Hepatocyte (in vitro differentiated cells): Measurements from ENCODE around the gene SIN3B. TPM values are rescaled to one million over a fixed set of nuclear protein-coding genes. Genes with fewer than 3 reads are reported as not detected.
"Not testable (repeated sequence)": the region's sequence is repeated elsewhere in the genome, so short reads cannot be mapped to it uniquely, and the experiment has no call there.

Experiments
- DNase-seq: peaks from one replicate; pipeline ENCODE4 v3.0.0-alpha.2; 2016; ENCODE audit warnings: low spot score
- H2AFZ ChIP-seq: fragments of 200-600 bp; sonication (generic); 2 replicates; pipeline ENCODE4 v1.6.0; 2016; ENCODE audit warnings: antibody characterized with exemption, mild to moderate bottlenecking
- H3K27ac ChIP-seq: fragments of 200-600 bp; sonication (generic); 2 replicates; pipeline ENCODE4 v1.5.1; 2016; ENCODE audit warnings: mild to moderate bottlenecking
- H3K27me3 ChIP-seq: fragments of 200-600 bp; sonication (generic); 2 replicates; pipeline ENCODE4 v1.6.1; 2016
- H3K36me3 ChIP-seq: fragments of 200-600 bp; sonication (generic); replicated peaks from 2 replicates; pipeline ENCODE4 v1.5.1; 2016; ENCODE audit warnings: low read depth; ENCODE audit not compliant: insufficient read depth
- H3K4me1 ChIP-seq: fragments of 200-600 bp; sonication (generic); 2 replicates; pipeline ENCODE4 v1.5.1; 2016; ENCODE audit warnings: mild to moderate bottlenecking, moderate library complexity; ENCODE audit not compliant: insufficient read depth
- H3K4me2 ChIP-seq: fragments of 200-600 bp; sonication (generic); 2 replicates; pipeline ENCODE4 v1.6.0; 2016
- H3K4me3 ChIP-seq: fragments of 200-600 bp; sonication (generic); 2 replicates; pipeline ENCODE4 v1.5.1; 2016; ENCODE audit warnings: mild to moderate bottlenecking
- H3K79me2 ChIP-seq: fragments of 200-600 bp; sonication (generic); 2 replicates; pipeline ENCODE4 v1.6.0; 2017; ENCODE audit warnings: mild to moderate bottlenecking
- H3K9me2 ChIP-seq: fragments of 200-600 bp; sonication (generic); replicated peaks from 2 replicates; pipeline ENCODE4 v1.6.0; 2017; ENCODE audit warnings: mild to moderate bottlenecking; ENCODE audit not compliant: insufficient read depth
- H3K9me3 ChIP-seq: fragments of 200-600 bp; sonication (generic); 2 replicates; pipeline ENCODE4 v1.5.1; 2016; ENCODE audit warnings: low read depth, mild to moderate bottlenecking
- H4K20me1 ChIP-seq: fragments of 200-600 bp; sonication (generic); 2 replicates; pipeline ENCODE4 v1.6.0; 2016; ENCODE audit warnings: mild to moderate bottlenecking; ENCODE audit not compliant: insufficient read depth, poor library complexity, severe bottlenecking
- CTCF ChIP-seq: fragments of 200-600 bp; sonication (generic); IDR thresholded peaks from 2 replicates; pipeline ENCODE4 v1.5.1; 2016; ENCODE audit warnings: antibody characterized with exemption, mild to moderate bottlenecking; ENCODE audit not compliant: poor library complexity
- EZH2 ChIP-seq: fragments of 200-600 bp; sonication (generic); IDR thresholded peaks from 2 replicates; pipeline ENCODE4 v1.6.1; 2016; ENCODE audit warnings: antibody characterized with exemption, mild to moderate bottlenecking, borderline replicate concordance
- EZH2phosphoT487 ChIP-seq: fragments of 200-600 bp; sonication (generic); IDR thresholded peaks from one replicate; pipeline ENCODE4 v1.6.1; 2018; ENCODE audit warnings: antibody characterized with exemption, mild to moderate bottlenecking, low read depth, moderate library complexity; ENCODE audit not compliant: unreplicated experiment, severe bottlenecking
- WGBS: methylation state at CpG from one replicate; pipeline ENCODE4 v1.1.6; 2016; ENCODE audit warnings: low lambda C conversion rate; ENCODE audit errors: missing lambda C conversion rate; 5-methylcytosine and 5-hydroxymethylcytosine counted together
- polyA plus RNA-seq: library from polyadenylated mRNA; unstranded; fragments of >200 nt; fragmentation: Nextera tagmentation; extraction: Ambion mirVana; gene quantifications from 2 replicates; pipeline ENCODE4 v1.2.1, GENCODE V29; 2016
- total RNA-seq: library from RNA; depleted of rRNA; stranded (reverse); fragments of >200 nt; gene quantifications from 2 replicates; pipeline ENCODE4 v1.2.3, GENCODE V29; 2014

SIN3B gene
- total and polyA plus RNA-seq, 2 experiments from 2014 or later: 17.0 to 21.9 TPM

GRCh38 chr19:16873594-16873993 lies 44.4 kb downstream of the SIN3B start:
- Histone ChIP-seq H3K9me2 (no peaks in the 10 kb centered on the region), H3K9me3 (no peaks in the 10 kb centered on the region), H4K20me1 (no peaks in the 10 kb centered on the region), H3K36me3 (no peaks in the 10 kb centered on the region), H3K4me2 (no peak overlapping the region), H3K4me1 (no peaks in the 10 kb centered on the region), H2AFZ (no peak overlapping the region), H3K4me3 (no peak overlapping the region), H3K27me3 (no peaks in the 10 kb centered on the region), H3K27ac (no peak overlapping the region), H3K79me2 (peaks cover 15% of the 10 kb centered on the region)
- TF ChIP-seq CTCF (no peak), EZH2 (no peak), EZH2phosphoT487 (no peak)
- WGBS: 98% methylated on average over 3 of the region's 3 CpGs
- no peak for DNase-seq

DNA sequence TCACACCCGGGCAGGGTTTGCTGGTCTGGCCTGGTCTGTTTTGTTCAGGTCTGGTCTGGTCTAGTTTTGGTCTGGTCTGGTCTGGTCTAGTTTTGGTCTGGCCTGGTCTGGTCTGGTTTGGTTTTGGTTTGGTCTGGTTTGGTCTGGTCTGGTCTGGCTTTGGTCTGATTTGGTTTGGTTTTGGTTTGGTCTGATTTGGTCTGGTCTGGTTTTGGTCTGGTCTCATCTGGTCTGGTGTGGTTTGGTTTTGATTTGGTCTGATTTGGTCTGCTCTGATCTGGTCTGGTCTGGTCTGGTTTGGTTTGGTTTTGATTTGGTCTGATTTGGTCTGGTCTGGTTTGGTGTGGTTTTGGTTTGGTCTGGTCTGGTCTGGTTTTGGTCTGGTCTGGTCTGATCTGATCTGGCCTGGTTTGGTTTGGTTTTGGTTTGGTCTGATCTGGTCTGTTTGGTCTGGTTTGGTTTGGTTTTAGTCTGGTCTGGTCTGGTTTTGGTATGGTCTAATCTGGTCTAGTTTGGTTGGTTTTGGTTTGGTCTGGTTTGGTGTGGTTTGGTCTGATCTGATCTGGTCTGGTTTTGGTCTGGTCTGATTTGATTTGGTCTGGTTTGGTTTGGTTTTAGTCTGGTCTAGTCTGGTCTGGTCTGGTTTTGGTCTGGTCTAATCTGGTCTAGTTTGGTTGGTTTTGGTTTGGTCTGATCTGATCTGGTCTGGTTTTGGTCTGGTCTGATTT lies 45.2 kb downstream of the SIN3B start:
- H3K27ac ChIP-seq: no peak overlapping the region

GRCh38 chr19:16874978-16875299 lies 45.7 kb downstream of the SIN3B start:
- not testable (repeated sequence) for H4K20me1 ChIP-seq, H3K4me1 ChIP-seq, DNase-seq, H3K27ac ChIP-seq, H2AFZ ChIP-seq, H3K9me2 ChIP-seq, H3K4me2 ChIP-seq, H3K36me3 ChIP-seq, H3K27me3 ChIP-seq, H3K4me3 ChIP-seq, H3K9me3 ChIP-seq
- H3K79me2 ChIP-seq: peaks cover 15% of the 10 kb centered on the region

More for the DNA sequence above, 45.2 kb downstream of the SIN3B start:
- H3K4me2 ChIP-seq: no peak overlapping the region
- H4K20me1 ChIP-seq: no peaks in the 10 kb centered on the region
- no peaks in the 10 kb centered on the region for H3K4me1 ChIP-seq
- no peak for TF ChIP-seq EZH2phosphoT487
- TF ChIP-seq CTCF: no peak
- no peak for TF ChIP-seq EZH2
- H3K27me3 ChIP-seq: no peaks in the 10 kb centered on the region
- peaks cover 15% of the 10 kb centered on the region for H3K79me2 ChIP-seq
- no peaks in the 10 kb centered on the region for H3K36me3 ChIP-seq
- no peaks in the 10 kb centered on the region for H3K9me3 ChIP-seq
- no peak overlapping the region for H3K4me3 ChIP-seq
- no peak overlapping the region for H2AFZ ChIP-seq
- no peak for DNase-seq
- H3K9me2 ChIP-seq: no peaks in the 10 kb centered on the region
- WGBS: 100% methylated on average over 1 of the region's 1 CpG

DNA sequence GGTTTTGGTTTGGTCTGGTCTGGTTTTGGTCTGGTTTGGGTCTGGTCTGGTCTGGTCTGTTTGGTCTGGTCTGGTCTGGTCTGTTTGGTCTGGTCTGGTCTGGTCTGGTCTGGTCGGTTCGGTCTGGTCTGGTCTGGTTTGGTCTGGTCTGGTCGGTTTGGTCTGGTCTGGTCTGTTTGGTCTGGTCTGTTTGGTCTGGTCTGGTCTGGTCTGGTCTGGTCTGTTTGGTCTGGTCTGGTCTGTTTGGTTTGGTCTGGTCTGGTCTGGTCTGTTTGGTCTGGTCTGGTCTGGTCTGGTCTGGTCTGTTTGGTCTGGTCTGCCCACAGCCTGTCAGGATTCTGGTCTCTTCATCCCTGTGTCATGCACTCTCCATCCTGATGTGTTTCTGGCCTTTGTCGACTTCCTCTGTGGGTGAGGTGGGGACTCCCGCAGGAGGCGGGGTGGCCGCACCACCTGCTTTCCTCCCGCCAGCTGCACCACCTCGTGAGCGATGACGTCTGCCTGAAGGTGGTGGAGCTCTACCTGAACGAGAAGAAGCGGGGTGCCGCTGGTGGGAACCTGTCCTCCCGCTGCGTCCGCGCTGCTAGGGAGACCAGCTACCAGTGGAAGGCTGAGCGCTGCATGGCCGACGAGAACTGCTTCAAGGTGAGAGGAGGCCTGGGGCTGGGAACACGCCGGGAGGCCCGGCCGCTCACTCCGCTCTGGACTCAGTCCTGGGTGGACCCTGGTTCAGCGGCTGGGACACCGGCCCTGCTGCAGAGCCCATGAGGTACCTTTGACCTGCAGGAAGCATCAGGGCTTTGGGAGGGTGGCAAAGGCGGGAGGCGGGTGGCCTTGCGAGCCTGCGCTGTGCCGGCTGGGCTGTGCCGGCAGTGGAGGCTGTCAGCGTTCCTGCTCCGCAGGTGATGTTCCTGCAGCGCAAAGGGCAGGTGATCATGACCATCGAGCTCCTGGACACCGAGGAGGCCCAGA lies 46.7 kb downstream of the SIN3B start:
- Histone ChIP-seq H3K27me3 (no peaks in the 10 kb centered on the region), H3K9me2 (no peaks in the 10 kb centered on the region), H3K4me2 (no peak overlapping the region), H3K27ac (no peak overlapping the region), H3K4me3 (no peak overlapping the region), H4K20me1 (no peaks in the 10 kb centered on the region), H3K9me3 (no peaks in the 10 kb centered on the region), H2AFZ (no peak overlapping the region), H3K36me3 (no peaks in the 10 kb centered on the region), H3K4me1 (no peaks in the 10 kb centered on the region), H3K79me2 (peaks cover 15% of the 10 kb centered on the region)
- DNase-seq: no peak
- no peak for TF ChIP-seq CTCF
- no peak for TF ChIP-seq EZH2phosphoT487
- TF ChIP-seq EZH2: no peak
- 97% methylated on average over 39 of the region's 39 CpGs for WGBS
